Amniotic epithelial cell (primary cell): ENCODE results near the gene CDK4.
"Not testable (repeated sequence)": the region's sequence is repeated elsewhere in the genome, so short reads cannot be mapped to it uniquely, and the experiment has no call there.

ENCODE experiments used
- DNase-seq: peaks from one replicate; pipeline ENCODE4 v3.0.0-alpha.2; 2010; ENCODE audit warnings: low read depth

The CDK4 gene

DNA sequence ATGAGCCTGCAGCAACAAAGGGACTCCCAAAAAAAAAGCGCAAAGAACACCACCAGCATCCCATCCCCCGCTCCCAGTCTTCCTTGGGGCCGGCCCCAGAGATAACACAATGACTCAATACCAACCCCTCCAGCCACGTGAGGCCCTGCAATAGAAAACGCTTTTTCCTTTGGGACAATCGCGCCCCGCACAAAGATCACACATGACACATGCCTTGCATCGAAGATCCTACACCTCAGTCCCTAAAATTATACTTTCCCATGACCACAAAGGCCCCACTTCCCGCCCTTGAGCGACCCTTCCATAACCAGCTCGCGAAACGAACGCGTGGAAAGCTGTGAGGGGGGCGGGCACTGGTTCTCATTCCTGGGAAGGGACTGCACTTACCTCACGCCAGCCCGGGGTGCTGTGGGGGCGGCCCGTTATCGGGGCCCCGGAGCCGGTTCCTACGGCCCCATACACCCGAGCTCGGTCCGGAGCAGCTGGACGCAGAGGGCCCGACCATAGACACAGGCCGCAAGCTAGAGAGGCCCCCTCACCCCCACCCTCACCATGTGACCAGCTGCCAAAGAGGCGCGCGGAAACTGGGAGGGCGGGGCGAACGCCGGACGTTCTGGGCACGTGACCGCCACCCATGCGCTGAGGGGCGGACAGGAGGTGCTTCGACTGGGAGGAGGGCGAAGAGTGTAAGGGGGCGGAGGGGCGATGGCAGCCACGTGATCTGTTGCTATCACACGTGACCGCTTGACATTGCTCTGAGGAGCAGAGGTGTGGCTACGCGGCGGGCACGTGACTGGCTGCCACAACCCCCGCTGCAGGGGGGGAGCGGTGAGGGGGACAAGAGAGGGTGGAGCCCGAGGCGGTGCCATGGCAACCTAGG, at the start of gene CDK4:
TSS of gene CDK4 (minus strand) at position 523 of the 880 bp plus-strand sequence. CDS start 593 bp downstream, outside the sequence.
- peak; percentile 100 for DNase-seq

DNA sequence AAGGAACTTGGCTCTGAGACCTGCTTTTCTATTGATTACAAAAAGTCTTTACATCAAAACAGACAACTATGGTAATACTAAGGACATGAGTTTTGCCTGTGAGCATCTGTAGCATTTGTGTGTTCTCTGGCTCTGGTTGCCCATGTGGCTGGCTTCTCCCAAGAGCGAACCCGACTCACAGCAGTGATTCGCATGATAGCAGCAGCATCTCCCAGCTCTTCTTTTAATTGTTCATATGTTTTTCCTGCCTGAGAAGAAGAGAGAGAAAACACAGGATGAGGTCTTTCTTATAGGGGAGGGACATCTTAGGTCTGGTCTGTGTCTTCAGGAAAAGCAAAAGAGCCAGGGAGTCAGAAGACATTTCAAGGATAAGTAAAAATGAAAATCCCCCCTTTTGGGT, 48.9 kb upstream of the CDK4 start:
- no peak for DNase-seq

DNA sequence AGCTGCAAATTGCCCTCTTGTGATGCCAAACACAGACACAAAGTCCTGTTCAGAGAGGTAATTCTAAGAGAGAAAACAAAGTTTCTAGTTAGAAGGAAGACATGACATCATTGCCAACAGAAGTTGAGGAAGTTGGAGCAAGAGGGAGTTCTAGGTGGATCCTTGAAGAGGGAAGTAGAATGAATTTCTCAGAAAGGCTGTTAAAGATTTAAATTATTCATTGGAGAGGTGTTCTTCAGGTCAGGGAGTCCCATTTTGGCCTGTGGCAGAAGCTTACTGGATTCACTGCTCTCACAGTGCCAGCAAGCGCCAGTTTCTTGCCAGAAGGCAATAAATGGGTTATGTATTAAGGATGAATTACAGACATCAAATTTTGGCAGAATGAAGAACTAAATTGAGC, 45.8 kb upstream of the CDK4 start:
- DNase-seq: no peak

DNA sequence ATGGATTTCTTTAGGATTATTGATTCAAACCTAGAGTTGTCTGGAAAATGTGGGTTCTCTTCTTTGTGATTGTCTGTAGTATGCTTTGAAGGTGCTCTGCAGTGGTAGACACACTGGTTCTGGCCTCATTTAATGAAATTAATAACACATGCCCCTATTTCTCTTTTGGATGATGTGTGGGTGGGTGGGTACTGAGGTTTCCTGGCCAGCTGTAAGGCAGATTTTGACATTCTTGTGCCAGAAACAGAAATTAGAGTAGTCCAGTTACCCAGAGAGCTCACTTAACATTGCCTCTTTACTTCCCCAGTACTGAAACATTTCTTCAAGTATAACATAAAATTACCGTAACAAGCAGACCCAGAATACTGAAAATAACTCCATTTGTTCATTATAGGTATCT, 44.9 kb upstream of the CDK4 start:
- no peak for DNase-seq

DNA sequence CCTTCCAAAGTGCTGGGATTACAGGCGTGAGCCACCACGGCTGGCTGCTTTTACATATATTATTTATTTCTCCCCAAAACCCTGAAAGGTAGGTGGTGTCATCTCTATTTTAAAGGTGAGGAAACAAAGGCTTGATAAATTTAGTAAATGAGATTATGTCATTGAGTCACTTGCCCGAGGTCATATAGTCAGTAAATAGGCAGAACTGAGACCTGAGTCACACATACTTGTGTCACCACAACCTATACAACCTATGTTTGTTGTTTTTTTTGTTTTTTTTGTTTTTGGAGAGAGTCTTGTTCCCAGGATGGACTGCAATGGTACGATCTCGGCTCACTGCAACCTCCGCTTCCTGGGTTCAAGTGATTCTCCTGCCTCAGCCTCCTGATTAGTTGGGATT, 43.2 kb upstream of the CDK4 start:
- no peak for DNase-seq

DNA sequence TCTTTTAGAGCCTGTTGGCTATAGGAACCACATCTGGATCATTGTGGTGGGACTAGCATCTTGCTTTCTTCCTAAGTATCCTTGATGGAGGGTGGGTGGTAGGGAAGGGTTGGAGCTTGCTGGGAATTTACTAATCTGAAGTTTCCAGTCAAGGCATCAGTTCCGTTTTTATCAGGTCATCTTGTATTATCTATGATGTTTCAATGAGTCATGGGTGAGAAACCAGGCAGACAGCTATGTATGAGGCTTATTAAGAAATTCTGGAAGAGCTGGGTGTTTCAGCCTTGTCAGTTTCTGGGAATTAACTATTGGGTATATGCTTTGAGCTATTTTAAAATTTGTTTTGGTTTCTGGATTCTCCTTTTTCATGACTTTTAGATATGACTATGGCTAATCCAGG, 41.8 kb upstream of the CDK4 start:
- DNase-seq: peak; percentile 93

DNA sequence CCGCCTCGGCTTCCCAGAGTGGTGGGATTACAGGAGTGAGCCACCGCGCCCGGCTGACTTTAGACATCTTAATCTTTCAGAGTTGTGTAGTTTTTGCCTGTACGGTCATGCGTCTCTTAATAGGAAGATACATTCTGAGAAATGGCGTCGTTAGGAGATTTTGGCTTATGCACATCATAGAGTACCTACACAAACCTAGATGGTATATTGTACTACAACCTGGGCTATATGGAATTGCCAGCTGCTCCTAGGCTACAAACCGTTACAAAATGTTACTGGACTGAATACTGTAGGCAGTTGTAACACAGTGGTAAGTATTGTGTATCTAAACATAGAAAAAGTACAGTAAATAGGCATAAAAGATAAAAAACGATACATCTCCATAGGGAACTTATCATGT, 31.8 kb upstream of the CDK4 start:
- no peak for DNase-seq

DNA sequence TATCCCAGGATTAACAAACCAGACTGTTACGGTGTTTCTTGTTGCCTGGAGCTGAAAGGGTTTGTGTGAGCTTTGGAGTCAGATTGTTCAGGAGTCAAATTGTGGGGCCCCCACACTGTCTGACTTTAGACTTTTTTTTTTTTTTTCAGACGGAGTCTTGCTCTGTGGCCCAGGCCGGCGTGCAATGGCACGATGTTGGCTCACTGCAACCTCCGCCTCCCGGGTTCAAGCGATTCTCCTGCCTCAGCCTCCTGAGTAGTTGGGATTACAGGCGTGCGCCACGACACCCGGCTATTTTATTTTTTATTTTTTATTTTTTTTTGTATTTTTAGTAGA, 31.3 kb upstream of the CDK4 start:
- DNase-seq: no peak

DNA sequence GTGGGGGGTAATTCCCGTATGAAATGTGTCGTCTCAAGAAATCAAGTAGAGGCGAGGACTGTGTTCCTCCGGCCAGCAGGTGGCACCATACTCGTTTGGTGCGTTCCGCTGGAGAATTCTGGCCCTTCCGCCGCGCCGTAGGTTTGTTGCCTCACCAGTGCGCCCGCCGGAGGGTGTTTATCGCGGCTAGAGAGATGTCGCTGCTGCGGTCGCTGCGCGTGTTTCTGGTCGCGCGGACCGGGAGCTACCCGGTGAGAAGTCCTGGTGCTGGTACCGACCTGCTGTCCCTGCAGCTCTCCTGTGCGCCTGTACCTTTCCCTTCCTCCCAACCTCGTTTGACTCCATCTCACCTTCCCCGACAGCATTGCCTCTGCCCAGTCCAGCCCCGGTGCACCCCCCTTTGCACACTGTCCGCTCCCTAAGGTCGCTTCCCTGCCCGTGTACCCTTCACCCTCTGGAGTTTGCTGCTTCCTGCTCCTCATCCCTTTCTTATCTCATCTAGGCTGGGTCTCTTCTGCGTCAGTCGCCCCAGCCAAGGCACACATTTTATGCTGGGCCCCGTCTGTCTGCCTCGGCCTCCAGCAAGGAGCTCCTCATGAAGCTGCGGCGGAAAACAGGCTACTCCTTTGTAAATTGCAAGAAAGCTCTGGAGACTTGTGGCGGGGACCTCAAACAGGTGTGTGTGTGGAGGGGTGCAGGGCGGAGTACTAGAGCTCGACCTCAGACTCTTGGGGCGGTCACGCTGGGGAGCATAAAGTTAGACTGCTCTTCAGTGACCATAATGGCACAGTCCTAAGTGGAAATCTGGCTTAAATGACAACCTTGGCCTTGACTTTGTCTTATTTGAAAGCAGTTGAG, 30.7 kb upstream of the CDK4 start, which contains the start of gene TSFM:
TSS of gene TSFM (plus strand) at position 180 of the 858 bp plus-strand sequence. CDS start at position 195, 15 bp downstream.
- peak; percentile 88 for DNase-seq

DNA sequence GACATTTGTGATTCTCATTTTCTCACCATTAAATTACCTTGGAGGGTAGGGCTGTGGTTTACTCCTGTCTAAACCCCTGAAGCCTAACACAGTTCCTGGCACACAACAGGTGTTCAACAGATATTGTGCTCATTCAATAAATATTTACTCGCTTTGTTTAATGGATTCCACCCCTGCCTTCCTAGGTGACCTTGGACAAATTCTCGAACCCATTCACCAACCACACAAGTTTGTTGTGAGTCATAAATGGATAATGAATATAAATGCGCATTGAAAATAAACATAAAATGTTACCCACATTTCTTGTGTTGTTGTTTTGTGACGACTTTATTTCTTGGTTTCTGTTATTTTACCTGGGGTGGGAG, 30.1 kb upstream of the CDK4 start:
- no peak for DNase-seq

DNA sequence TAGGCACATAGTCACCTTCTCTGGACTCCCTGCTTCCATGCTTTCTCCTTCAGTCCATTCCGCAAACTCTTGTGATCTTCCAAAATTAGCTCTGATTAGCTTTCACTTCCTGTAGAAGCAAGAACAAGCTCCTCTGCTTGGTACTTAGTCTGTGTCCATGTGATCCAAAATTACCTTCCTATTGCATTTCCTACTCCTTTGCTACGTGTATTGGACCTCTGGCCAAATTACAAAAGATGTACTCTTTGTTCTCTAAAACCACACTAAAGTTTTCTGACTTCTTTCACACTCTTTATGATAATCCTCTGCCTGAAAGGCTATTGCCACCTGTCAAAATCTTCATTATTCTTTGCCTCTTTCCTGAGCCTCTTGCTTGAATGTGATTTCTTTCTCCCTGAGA, 29.7 kb upstream of the CDK4 start:
- DNase-seq: no peak

DNA sequence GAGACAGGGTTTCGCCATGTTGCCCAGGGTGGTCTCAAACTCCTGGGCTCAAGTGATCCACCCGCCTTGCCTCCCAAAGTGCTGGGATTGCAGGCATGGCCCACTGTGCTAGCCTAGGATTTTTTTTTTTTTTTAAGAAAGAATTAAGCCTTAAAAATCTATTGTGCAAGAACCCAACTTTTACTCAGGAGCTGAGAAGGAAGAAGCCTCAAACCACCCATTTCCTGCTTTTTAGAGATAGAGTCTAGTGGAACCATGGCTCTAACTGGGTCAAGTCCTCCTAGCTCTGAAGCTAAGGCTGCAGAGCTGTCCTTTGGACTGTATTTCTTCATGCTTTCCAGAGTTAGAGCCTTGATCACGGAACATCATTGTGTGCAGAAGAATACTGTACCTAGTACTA, 29.1 kb upstream of the CDK4 start:
- DNase-seq: no peak

DNA sequence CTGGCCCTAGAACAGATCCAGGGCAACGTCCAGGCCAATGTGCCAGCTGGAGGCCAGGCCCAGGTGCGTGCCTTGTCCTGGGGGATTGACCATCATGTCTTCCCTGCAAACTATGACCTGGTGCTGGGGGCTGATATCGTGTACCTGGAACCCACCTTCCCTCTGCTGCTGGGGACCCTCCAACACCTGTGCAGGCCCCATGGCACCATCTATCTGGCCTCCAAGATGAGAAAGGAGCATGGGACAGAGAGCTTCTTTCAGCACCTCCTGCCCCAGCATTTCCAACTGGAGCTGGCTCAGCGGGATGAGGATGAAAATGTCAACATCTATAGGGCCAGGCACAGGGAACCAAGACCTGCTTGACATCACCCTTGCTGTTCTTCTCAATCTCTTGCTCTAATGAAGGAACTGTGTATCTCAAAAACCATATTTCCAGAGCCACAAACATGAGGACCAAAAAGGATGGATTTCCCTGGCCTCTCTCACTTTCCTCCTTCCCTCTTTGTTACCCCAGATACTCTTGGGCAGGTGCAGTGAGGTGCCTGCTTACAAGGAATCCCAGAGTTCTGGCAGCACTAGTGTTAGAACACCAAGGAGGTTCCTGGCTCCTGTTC, 28.3 kb upstream of the CDK4 start:
- no peak for DNase-seq

DNA sequence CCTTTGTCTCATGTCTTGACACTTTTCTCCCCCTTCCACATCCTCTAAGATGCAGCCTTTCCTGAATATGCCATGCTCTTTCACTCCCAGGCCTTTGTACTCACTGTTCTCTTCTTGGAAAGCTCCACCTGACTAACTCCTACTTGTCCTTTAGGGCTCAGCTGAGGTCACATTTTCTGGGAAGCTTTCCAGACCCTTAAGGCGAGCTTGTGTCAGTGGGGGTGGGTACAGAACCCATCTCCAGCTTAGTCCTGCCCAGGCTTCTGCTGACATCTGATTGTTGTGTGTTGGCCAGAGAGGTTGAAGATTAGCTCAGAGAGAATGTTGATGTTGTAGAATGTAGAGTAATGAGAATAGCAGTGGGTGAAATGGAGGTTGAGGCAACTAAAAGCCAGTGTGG, 27.6 kb upstream of the CDK4 start:
- DNase-seq: peak; percentile 24

DNA sequence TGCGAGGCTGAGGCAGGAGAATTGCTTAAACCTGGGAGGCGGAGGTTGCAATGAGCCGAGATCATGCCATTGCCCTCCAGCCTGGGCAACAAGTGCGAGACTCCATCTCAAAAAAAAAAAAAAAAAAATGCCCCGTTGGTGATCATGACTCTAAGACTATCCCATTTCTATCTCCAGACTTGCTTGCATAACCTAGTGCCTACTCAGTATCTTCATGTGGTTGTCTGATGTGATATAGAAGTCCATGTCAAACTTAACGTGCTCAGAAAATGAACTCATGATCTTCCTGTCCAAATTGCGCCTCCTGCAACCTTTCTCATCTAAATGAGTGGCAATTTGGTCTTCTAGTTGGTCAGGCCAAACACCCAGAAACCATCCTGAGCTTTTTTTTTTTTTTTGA, 25.8 kb upstream of the CDK4 start:
- no peak for DNase-seq

DNA sequence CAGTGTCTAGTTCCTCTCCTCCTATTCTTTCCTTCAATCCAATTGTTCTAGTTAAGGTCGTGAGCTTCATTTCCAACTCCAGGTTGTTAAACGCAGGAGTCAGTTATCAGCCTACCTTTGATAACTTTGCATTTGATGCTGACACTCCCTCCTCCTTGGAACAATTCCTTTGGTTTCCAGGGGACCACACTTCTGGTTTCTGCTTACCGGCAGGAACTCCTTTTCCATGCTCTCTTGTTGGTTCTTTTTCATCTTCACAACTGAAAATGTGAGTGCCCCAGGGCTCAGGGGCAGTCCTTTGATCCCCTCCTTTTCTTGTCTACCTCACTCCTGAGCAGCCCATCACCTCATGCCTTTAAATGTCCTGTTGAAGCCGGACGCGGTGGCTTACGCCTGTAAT, 25.3 kb upstream of the CDK4 start:
- DNase-seq: no peak

DNA sequence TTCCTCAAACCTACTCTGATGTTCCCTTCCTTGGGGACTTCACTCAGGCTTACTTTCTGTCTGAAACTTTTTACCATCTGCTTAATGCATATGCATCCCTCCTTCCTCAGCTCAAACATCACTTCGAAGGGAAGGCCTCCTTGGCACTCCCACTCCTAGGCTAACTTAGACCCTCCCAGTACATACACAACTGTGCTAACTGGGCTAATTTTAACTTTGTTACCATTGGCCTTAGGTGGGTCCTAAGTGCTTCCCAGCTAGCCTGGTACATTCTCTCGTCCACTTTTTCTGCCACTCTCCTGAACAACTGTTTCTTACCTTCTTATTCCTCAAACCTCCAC, 24.1 kb upstream of the CDK4 start:
- DNase-seq: no peak

DNA sequence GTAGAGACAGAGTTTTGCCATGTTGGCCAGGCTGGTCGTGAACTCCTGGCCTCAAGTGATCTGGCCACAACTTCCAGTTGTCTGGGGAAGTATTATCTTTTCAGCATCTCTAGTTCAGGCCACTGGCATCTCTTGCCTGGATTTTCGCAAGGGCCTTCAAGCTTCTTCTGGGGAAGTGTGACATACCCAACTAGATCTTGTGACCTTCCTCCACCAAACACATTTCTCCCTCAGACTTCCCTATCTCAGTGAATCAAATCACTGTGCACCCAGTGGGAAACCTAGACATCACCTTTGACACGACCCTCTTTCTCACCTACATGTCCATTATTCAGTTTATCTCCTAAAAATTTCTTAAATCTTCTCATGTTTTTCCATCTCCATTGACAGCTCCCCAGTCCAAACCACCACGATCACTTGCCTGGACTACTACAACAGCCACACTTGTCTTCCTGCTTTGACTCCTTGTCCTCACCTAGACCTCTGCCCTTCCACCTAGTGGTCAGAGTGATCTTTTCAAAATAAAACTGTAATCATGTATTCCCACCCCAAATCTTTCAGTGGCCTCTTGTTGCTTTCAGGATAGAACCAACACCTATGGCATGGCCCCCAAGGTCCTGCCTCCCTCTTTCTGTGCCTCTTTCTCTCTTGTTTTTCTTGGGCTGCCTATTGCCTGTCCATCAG, 23.6 kb upstream of the CDK4 start:
- DNase-seq: no peak

DNA sequence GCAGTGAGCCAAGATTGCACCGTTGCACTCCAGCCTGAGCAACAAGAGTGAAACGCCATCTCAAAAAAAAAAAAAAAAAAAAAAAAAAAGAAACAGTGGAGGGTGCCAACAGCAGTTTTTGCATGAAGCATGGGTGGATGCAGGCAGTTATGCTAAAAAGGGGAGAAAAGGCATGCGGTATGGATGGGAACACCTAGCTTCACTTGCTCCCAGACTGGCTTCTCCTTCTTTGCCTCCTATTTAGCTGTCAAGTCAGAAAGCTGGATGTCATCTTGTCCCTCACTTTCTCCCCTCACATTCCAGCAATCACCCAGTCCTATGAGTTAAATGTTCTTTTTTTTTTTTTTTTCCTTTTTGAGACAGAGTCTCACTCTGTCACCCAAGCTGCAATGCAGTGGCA, 22.9 kb upstream of the CDK4 start:
- no peak for DNase-seq

DNA sequence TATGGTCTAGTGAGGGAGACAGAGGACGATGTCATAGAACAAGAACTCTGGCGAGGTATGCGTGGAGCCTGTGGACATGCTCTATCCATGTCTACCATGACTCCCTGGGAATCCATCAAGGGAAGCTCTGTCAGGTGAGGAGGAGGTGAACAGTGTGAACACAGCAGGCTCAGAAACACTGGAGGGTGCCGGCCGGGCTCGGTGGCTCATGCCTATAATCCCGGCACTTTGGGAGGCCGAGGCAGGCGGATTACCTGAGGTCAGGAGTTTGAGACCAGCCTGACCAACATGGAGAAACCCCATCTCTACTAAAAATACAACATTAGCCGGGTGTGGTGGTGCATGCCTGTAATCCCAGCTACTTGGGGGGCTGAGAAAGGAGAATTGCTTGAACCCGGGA, 22.5 kb upstream of the CDK4 start:
- DNase-seq: not testable (repeated sequence)

DNA sequence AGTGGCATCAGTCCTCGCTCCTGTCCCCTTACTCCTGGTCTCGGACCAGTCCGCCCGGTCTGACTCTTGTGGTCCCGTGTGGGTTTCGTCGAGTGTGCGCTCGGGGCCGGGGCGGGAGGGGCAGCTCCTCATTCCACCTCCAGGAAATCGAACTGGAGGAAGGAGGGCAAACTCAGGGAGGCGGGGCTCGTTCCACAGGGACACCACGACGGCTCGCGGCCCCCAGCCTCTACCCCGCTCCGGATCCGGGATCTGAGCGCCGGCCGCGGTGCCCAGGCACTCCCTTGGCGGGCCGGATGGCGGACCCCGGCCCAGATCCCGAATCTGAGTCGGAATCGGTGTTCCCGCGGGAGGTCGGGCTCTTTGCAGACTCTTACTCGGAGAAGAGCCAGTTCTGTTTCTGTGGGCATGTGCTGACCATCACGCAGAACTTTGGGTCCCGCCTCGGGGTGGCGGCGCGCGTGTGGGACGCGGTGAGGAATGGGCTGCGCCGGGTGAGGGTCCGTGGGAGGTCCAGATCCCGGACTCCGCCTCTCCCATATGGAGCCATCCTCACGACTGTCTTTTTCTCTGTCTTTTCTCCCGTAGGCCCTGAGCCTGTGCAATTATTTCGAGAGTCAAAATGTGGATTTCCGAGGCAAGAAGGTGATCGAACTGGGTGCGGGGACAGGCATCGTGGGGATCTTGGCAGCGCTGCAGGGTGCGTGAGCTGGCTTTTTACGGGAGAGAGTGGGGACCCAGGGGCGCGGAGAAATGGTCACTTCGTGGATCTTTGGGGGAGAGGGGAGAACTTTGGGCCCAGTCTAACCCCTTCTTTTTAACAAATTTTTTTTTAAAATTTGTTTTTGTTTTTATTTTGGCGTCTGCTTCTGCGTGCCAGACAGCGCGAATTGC, 20.6 kb upstream of the CDK4 start, which contains the start of gene EEF1AKMT3:
TSS of gene EEF1AKMT3 (plus strand) at position 186 of the 894 bp plus-strand sequence. CDS start at position 297, 111 bp downstream.
- no peak for DNase-seq
